HG03558 (cell line): ENCODE results near the gene LRRFIP2.
A peak's percentile ranks its signal among the peaks of the same experiment; 100 is the strongest.

Source experiments
- ATAC-seq: cut with Tn5 transposase; IDR thresholded peaks from one replicate; pipeline ENCODE4 v1.9.1; 2021; ENCODE audit warnings: moderate number of reproducible peaks; ENCODE audit not compliant: unreplicated experiment; ENCODE audit errors: extremely low read depth

The LRRFIP2 gene

GRCh38 chr3:37190667-37191066, 16.3 kb upstream of the LRRFIP2 start:
- no peak for ATAC-seq

DNA sequence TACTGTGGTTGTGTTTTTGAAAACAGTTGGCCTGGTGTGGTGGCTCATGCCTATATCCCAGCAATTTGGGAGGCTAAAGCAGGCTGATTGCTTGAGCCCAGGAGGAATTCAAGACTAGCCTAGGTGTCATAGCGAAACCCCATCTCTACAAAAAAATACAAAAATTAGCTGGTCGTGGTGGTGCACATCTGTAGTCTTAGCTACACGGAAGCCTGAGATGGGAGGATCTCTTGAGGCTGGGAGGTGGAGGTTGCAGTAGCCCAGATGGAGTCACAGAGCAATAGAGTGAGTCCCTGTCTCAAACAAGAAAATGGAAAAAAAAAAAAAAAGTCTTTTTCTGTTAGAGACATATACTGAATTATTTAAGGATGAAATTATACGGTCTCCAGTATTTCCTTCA, 14.7 kb upstream of the LRRFIP2 start:
- no peak for ATAC-seq

GRCh38 chr3:37183976-37184375, 9.6 kb upstream of the LRRFIP2 start:
- no peak for ATAC-seq

DNA sequence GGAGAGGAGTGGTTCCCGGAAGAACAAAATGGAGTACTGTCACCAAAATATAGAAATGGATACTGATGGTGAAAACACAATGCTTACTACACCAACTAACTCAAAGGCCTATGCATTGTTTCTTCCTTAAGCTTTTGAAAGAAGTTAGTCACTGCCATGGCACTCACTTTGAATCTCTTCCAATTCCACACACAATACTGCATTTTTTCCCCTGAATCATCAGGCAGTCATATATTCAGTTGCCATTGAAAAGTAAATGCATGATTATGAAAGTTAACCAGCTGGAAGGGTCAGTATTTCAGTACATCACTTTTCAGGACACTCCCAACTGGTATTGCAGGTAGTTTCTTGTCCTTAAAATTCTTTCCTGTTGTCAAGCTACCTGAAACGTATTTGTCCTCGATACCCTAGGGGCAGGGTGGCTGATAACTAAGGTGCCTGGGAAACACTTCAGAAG, 9.0 kb upstream of the LRRFIP2 start:
- ATAC-seq: no peak

DNA sequence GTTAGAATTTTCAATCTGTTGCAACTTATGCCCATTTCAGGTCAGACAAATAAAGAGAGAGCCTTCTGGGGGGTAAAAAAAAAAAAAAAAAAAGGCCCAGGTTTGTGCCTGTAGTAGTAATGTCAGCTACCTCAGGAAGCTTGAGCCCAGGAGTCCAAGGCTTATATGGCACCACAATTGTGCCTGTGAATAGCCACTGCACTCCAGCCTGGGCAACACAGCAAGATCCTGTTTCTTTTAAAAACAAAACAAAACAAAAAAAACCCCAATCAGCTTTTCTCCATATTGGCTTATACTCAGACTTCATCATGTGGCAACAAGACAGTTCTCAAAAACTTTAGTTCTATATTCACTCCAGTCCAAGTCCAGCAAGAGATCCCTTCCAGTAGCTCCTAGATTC, 8.4 kb upstream of the LRRFIP2 start:
- no peak for ATAC-seq

GRCh38 chr3:37181756-37182155, 7.4 kb upstream of the LRRFIP2 start:
- ATAC-seq: no peak

DNA sequence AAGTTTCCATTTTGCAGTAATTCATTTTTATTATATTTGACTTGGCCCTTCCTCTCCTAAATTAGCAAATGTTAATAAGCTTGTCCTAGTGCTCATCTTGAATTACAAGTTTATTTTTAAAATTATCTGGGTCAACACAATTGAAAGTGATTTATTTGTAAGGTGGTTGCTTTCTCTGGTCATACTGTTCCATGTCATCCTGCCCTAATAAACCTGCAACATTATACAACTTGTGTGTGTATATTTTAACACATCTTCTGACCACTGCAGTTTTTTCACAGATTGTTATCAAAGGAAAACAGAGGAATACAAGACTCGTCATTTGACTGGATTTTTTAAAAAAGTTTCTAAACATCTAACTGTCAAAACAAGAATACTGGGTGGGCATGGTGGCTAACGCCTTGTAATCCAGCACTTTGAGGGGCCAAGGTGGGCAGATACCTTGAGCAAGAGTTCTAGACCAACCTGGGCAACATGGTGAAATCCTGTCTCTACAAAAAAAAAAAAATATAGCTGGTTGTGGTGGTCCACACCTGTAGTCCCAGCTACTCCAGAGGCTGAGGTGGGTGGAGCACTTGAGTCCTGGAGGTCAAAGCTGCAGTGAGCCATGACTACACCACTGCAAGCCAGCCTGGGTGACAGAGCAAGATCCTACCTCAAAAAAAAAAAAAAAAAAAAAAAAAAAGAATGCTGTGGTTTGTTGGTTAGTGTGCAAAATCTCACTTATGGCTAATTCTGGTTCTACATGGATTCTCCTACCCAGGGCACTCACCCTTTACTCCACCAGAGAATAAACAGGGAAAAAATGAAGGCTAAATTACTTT, 5.0 kb upstream of the LRRFIP2 start:
- ATAC-seq: no peak

GRCh38 chr3:37173806-37174205, 576 bp downstream of the LRRFIP2 start:
- ATAC-seq: no peak

DNA sequence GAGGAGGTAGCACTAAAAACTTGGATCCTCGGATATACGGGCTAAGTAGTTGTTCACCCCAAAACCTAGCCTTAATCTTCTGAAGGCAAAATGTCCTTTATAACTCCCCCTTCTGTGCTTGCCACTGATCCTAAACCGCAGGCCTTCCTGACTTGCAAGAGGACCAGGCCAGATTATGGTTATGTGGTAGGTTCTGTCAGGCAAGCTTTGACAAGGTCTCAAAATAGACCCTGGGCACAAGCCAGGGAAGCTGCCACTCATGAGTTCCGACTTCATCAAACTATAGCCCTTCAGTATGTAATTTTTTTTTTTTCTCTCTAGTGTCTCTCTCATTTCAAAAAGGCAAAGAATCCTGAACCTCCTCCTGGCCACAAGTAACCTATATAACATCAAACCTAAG, 3.2 kb downstream of the LRRFIP2 start:
- ATAC-seq: no peak

- ATAC-seq: no peak
These were observed 3.9 kb downstream of the LRRFIP2 start for GRCh38 chr3:37170513-37170912.

DNA sequence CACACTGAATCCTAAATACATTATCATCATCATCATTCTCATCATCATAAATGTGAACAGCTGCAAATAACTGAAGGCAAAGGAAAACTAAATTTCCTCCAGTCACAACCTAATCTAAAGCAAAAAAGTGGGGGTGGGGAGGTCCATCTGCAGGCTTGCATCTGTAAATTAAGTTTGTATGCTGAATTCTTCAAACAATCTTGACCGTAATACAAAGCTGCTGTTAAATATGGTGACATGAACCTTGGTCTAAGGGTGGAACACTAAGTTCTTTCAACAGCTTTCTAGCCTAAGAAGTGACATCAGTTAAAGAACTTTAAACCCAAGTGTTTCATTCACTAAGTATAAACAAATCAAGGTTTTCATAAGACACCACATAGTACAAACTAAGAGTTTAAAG, 4.3 kb downstream of the LRRFIP2 start:
- ATAC-seq: no peak

- ATAC-seq: no peak
These were observed 5.5 kb downstream of the LRRFIP2 start for GRCh38 chr3:37168896-37169295.

DNA sequence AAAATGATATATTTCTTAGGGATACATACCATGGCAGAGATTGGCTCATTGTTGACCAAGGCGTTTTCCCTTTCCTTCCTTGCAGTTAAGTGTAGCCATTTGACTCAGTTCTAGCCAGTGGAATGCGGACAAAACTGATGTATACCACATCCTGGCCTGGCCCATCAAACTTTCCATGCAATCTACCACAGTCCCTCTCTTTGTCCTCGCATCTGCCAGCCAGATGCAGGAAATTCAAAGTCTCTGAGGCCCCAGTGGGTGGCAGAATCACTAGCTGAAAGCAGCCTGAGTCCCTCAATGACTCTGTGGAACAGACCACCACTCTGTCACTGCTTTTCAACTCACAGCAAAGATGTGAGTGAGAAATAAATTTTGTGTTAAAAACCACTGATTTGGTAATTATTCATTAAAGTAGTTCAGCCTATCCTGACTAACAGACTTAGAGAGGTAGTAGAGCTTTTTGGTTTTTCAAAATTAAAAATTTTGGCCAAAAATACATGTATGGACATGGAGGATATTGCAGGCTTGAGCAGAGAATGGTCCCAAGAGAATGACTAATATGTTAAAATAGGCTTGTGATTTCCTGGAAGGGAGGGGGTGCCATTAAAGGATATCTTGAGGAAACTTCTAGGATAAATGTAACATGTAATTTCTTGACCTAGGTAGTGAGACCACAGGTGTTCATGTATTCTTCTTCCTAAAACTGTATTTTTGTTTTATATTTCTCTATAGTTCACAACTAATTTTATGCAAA, 10.9 kb downstream of the LRRFIP2 start:
- ATAC-seq: no peak

GRCh38 chr3:37162501-37163245, 11.7 kb downstream of the LRRFIP2 start:
- peak; percentile 69 for ATAC-seq

DNA sequence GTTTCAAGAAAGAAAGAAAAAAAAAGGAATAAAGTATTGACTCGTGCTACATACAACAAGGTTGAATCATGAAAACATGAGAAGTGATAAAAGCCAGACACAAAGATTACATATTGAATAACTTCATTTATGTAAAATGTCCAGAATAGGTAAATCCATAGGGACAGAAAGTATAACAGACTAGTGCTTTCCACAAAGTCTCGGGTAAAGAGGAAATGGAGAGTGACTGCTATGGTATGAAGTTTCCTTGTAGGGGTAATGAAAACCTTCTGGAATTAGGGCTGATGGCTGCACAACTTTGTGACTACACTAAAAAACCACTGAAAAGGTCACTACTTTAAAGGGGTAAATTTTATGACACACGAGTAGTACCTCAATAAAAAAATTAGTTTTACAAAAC, 13.0 kb downstream of the LRRFIP2 start:
- ATAC-seq: no peak

DNA sequence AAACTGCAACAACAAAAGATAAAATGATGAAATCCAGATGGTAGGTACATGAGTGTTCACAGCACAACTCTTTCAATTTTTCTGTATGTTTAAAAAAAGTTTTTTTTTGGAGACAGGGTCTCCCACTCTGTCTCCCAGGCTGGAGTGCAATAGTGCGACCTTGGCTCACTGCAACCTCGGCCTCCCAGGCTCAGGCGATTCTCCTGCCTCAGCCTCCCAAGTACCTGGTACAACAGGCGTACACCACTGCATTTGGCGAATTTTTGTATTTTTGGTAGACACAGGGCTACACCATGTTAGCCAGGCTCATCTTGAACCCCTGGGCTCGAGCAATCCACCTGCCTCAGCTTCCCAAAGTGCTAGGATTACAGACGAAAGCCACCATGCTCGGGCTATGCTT, 18.6 kb downstream of the LRRFIP2 start:
- ATAC-seq: no peak

DNA sequence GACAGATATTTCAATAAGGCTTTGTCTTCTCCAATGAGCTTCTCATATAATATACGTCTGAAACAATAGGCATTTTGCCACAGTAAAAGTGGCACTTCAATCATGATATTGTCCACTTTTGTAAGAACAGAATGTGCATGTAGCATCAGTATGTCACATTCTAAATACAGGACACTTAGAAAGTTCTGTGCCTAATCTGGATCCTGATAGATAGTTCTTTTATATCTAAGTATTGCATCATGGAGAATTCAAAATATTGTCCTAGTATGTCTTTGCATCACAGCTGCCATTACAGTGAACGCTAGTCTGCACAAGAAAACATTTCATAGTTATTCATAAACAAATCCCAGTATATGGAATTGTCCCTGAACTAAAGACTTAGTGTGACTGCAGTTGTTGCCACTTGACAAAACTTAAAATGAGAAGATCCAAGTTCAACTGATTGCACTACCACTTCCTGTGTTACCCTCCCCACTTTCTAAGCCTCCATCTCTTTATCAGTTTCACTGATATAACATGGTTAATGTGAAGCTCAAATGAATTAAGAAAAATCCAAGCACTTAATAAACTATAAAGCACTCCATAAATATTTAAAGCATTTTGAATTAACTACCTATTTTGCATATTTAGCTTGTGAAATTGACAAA, 19.6 kb downstream of the LRRFIP2 start:
- no peak for ATAC-seq

DNA sequence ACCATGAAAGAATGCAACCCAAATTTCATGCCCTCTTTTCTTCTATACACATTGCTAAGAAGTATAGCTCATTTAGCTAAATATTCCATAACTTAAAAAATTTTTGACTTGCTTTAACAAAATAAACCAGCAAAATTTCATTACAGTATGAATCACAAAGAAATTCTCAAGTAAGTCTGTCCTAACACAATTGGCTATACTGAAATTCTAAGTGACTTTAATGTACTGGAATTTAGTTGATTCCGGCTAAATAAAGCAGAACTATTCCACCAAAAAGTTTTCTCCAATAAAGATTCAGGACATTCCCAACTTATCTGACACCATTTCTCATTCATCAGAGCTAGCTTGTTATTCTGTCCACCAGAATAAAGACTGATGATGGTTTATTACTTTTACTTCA, 23.8 kb downstream of the LRRFIP2 start:
- no peak for ATAC-seq

DNA sequence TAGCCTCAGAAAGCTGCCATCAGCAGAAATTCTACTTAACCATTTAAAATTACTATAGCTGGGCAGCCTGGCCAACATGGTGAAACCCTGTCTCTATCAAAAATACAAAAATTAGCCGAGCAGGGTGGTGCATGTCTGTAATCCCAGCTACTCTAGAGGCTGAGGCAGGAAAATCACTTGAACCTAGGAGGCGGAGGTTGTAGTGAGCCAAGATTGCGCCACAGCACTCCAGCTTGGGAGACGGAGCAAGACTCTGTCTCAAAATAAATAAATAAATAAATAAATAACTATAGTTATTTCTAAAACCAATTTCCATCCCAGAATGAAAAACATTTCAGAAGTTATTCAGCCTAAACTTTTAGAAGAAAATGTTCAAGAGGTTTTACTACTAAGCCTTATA, 25.1 kb downstream of the LRRFIP2 start:
- no peak for ATAC-seq

DNA sequence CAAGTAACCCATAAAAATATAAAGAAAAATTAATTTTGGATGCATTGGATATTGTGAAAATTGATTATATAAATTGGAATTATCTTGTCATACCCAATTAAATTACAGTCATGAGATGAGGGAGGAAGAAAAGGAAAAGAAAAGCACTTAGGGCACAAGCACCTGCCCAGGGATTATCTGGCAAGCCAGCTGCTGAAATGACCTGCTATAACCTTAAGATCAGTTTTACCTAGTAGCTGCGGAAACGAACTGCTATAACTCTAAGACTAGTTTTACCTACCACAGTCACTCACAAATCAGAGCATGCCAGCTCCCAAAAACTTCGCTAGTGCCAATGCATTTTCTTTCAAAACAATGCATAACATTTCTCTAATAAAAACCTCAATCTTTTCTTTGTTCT, 26.2 kb downstream of the LRRFIP2 start:
- no peak for ATAC-seq
